Measurements from ENCODE around the gene REG4. TPM values are rescaled to one million over a fixed set of nuclear protein-coding genes. Genes with fewer than 3 reads are reported as not detected.
"Not testable (repeated sequence)": the region's sequence is repeated elsewhere in the genome, so short reads cannot be mapped to it uniquely, and the experiment has no call there.

Gene REG4
- polyA plus RNA-seq (2013) = not detected in 2 replicates

GRCh38 chr1:119811387-119811786, at the start of gene REG4:
TSS of gene REG4 (minus strand) at chr1:119811460. CDS start at chr1:119808769, 2,691 bp downstream.
- Histone ChIP-seq H3K18ac (ENCODE audit: low read length) (no peak within 1 kb of the TSS), H2AK5ac (ENCODE audit: low read length) (no peak within 1 kb of the TSS), H3K36me3 (ENCODE audit: control insufficient read depth in 1 of 2, insufficient read depth in 2 of 2, low read length in 2 of 2) (no peaks in the 10 kb centered on the region), H4K12ac (ENCODE audit: low read depth, low read length) (no peak within 1 kb of the TSS), H2BK5ac (ENCODE audit: low read depth, low read length, poor library complexity) (no peak within 1 kb of the TSS), H3K4me2 (ENCODE audit: low read length) (no peak within 1 kb of the TSS), H4K91ac (ENCODE audit: low read depth, low read length) (no peak within 1 kb of the TSS), H3K9ac (ENCODE audit: low read length) (no peak within 1 kb of the TSS), H4K8ac (ENCODE audit: low read depth, low read length) (no peak within 1 kb of the TSS), H2BK120ac (ENCODE audit: insufficient read depth, low read length, poor library complexity) (no peak within 1 kb of the TSS), H3K27me3 (ENCODE audit: insufficient read depth, low read length) (no peaks in the 10 kb centered on the region), H3K79me1 (ENCODE audit: low read length) (no peaks in the 10 kb centered on the region), H3K4me1 (ENCODE audit: control insufficient read depth in 1 of 2, insufficient read depth in 2 of 2, low read length in 2 of 2) (no peaks in the 10 kb centered on the region), H3K4me3 (ENCODE audit: low read depth, low read length) (no peak within 1 kb of the TSS), H3K79me2 (ENCODE audit: control insufficient read depth, insufficient read depth, low read length, poor library complexity) (no peaks in the 10 kb centered on the region), H3K27ac (ENCODE audit: low read depth, low read length) (no peak within 1 kb of the TSS), H3K23ac (ENCODE audit: low read length) (no peak within 1 kb of the TSS), H2BK12ac (ENCODE audit: low read length) (no peak within 1 kb of the TSS), H3K14ac (ENCODE audit: low read length) (no peak within 1 kb of the TSS), H3K9me3 (ENCODE audit: insufficient read depth, low read depth, low read length) (no peaks in the 10 kb centered on the region), H3K4ac (ENCODE audit: low read depth, low read length) (no peak within 1 kb of the TSS), H2AFZ (ENCODE audit: insufficient read depth, low read length, poor library complexity) (no peak within 1 kb of the TSS)
- no peak for DNase-seq
- no CpG with 5 or more reads among the region's 7 CpGs for WGBS (ENCODE audit: extremely low coverage, insufficient coverage, insufficient read length)

- no peak overlapping the region for H4K12ac ChIP-seq (ENCODE audit: low read depth, low read length)
- no peak for DNase-seq
- no peak overlapping the region for H3K27ac ChIP-seq (ENCODE audit: low read depth, low read length)
- H2AK5ac ChIP-seq (ENCODE audit: low read length) = no peak overlapping the region
- no peak overlapping the region for H4K91ac ChIP-seq (ENCODE audit: low read depth, low read length)
- no peak overlapping the region for H4K8ac ChIP-seq (ENCODE audit: low read depth, low read length)
- H2BK5ac ChIP-seq (ENCODE audit: low read depth, low read length, poor library complexity) = no peak overlapping the region
- H3K27me3 ChIP-seq (ENCODE audit: insufficient read depth, low read length) = no peaks in the 10 kb centered on the region
- no peaks in the 10 kb centered on the region for H3K36me3 ChIP-seq (ENCODE audit: control insufficient read depth in 1 of 2, insufficient read depth in 2 of 2, low read length in 2 of 2)
- no peak overlapping the region for H3K14ac ChIP-seq (ENCODE audit: low read length)
- H3K18ac ChIP-seq (ENCODE audit: low read length) = no peak overlapping the region
- no peaks in the 10 kb centered on the region for H3K4me1 ChIP-seq (ENCODE audit: control insufficient read depth in 1 of 2, insufficient read depth in 2 of 2, low read length in 2 of 2)
- no peak overlapping the region for H3K4me3 ChIP-seq (ENCODE audit: low read depth, low read length)
- no peaks in the 10 kb centered on the region for H3K79me2 ChIP-seq (ENCODE audit: control insufficient read depth, insufficient read depth, low read length, poor library complexity)
- H3K23ac ChIP-seq (ENCODE audit: low read length) = no peak overlapping the region
- H2BK120ac ChIP-seq (ENCODE audit: insufficient read depth, low read length, poor library complexity) = no peak overlapping the region
- no peaks in the 10 kb centered on the region for H3K79me1 ChIP-seq (ENCODE audit: low read length)
- no peak overlapping the region for H3K4ac ChIP-seq (ENCODE audit: low read depth, low read length)
- no peak overlapping the region for H2AFZ ChIP-seq (ENCODE audit: insufficient read depth, low read length, poor library complexity)
- no peak overlapping the region for H3K9ac ChIP-seq (ENCODE audit: low read length)
- no peaks in the 10 kb centered on the region for H3K9me3 ChIP-seq (ENCODE audit: insufficient read depth, low read depth, low read length)
- no CpG with 5 or more reads among the region's 4 CpGs for WGBS (ENCODE audit: extremely low coverage, insufficient coverage, insufficient read length)
- no peak overlapping the region for H2BK12ac ChIP-seq (ENCODE audit: low read length)
- no peak overlapping the region for H3K4me2 ChIP-seq (ENCODE audit: low read length)
Measured at GRCh38 chr1:119859647-119860046, 48.4 kb upstream of the REG4 start.

- not testable (repeated sequence) for H4K12ac ChIP-seq (ENCODE audit: low read depth, low read length); H3K14ac ChIP-seq (ENCODE audit: low read length); H3K23ac ChIP-seq (ENCODE audit: low read length); H3K9ac ChIP-seq (ENCODE audit: low read length); H2BK5ac ChIP-seq (ENCODE audit: low read depth, low read length, poor library complexity); H3K36me3 ChIP-seq (ENCODE audit: control insufficient read depth in 1 of 2, insufficient read depth in 2 of 2, low read length in 2 of 2); H3K9me3 ChIP-seq (ENCODE audit: insufficient read depth, low read depth, low read length); H2AFZ ChIP-seq (ENCODE audit: insufficient read depth, low read length, poor library complexity); H2AK5ac ChIP-seq (ENCODE audit: low read length); H3K79me2 ChIP-seq (ENCODE audit: control insufficient read depth, insufficient read depth, low read length, poor library complexity); H3K4me2 ChIP-seq (ENCODE audit: low read length); H3K27me3 ChIP-seq (ENCODE audit: insufficient read depth, low read length); H4K8ac ChIP-seq (ENCODE audit: low read depth, low read length); H4K91ac ChIP-seq (ENCODE audit: low read depth, low read length); H3K4me1 ChIP-seq (ENCODE audit: control insufficient read depth in 1 of 2, insufficient read depth in 2 of 2, low read length in 2 of 2); H3K4ac ChIP-seq (ENCODE audit: low read depth, low read length); H2BK120ac ChIP-seq (ENCODE audit: insufficient read depth, low read length, poor library complexity); H2BK12ac ChIP-seq (ENCODE audit: low read length); DNase-seq; H3K18ac ChIP-seq (ENCODE audit: low read length); H3K79me1 ChIP-seq (ENCODE audit: low read length); H3K4me3 ChIP-seq (ENCODE audit: low read depth, low read length); H3K27ac ChIP-seq (ENCODE audit: low read depth, low read length)
- no CpG with 5 or more reads among the region's 4 CpGs for WGBS (ENCODE audit: extremely low coverage, insufficient coverage, insufficient read length)
Measured at GRCh38 chr1:119858556-119859214, 47.4 kb upstream of the REG4 start.

- H2BK5ac ChIP-seq (ENCODE audit: low read depth, low read length, poor library complexity) = no peak overlapping the region
- no peak overlapping the region for H3K4ac ChIP-seq (ENCODE audit: low read depth, low read length)
- no peak overlapping the region for H2BK12ac ChIP-seq (ENCODE audit: low read length)
- H3K23ac ChIP-seq (ENCODE audit: low read length) = no peak overlapping the region
- H3K4me1 ChIP-seq (ENCODE audit: control insufficient read depth in 1 of 2, insufficient read depth in 2 of 2, low read length in 2 of 2) = no peaks in the 10 kb centered on the region
- no peak overlapping the region for H3K4me2 ChIP-seq (ENCODE audit: low read length)
- no peak overlapping the region for H3K27ac ChIP-seq (ENCODE audit: low read depth, low read length)
- H3K79me1 ChIP-seq (ENCODE audit: low read length) = no peaks in the 10 kb centered on the region
- H3K27me3 ChIP-seq (ENCODE audit: insufficient read depth, low read length) = no peaks in the 10 kb centered on the region
- H3K9ac ChIP-seq (ENCODE audit: low read length) = no peak overlapping the region
- H2AFZ ChIP-seq (ENCODE audit: insufficient read depth, low read length, poor library complexity) = no peak overlapping the region
- no CpG with 5 or more reads among the region's 2 CpGs for WGBS (ENCODE audit: extremely low coverage, insufficient coverage, insufficient read length)
- DNase-seq = no peak
- H4K12ac ChIP-seq (ENCODE audit: low read depth, low read length) = no peak overlapping the region
- no peaks in the 10 kb centered on the region for H3K9me3 ChIP-seq (ENCODE audit: insufficient read depth, low read depth, low read length)
- H3K36me3 ChIP-seq (ENCODE audit: control insufficient read depth in 1 of 2, insufficient read depth in 2 of 2, low read length in 2 of 2) = no peaks in the 10 kb centered on the region
- H3K18ac ChIP-seq (ENCODE audit: low read length) = no peak overlapping the region
- no peak overlapping the region for H2BK120ac ChIP-seq (ENCODE audit: insufficient read depth, low read length, poor library complexity)
- H3K4me3 ChIP-seq (ENCODE audit: low read depth, low read length) = no peak overlapping the region
- H2AK5ac ChIP-seq (ENCODE audit: low read length) = no peak overlapping the region
- no peak overlapping the region for H3K14ac ChIP-seq (ENCODE audit: low read length)
- no peaks in the 10 kb centered on the region for H3K79me2 ChIP-seq (ENCODE audit: control insufficient read depth, insufficient read depth, low read length, poor library complexity)
- H4K8ac ChIP-seq (ENCODE audit: low read depth, low read length) = no peak overlapping the region
- H4K91ac ChIP-seq (ENCODE audit: low read depth, low read length) = no peak overlapping the region
Measured at GRCh38 chr1:119858126-119858525, 46.9 kb upstream of the REG4 start.

Measured in trophoblast cell (in vitro differentiated cells and primary cell).